ENCODE results near the gene PLXNA1.

The PLXNA1 gene

GRCh38 chr3:126968391-126969390, 14.2 kb upstream of the PLXNA1 start:
- no peak for DNase-seq

GRCh38 chr3:126969586-126969985, 13.3 kb upstream of the PLXNA1 start:
- no peak for DNase-seq

- DNase-seq = no peak
These were observed 12.8 kb upstream of the PLXNA1 start for GRCh38 chr3:126970101-126970500.

- DNase-seq = no peak
These were observed 12.0 kb upstream of the PLXNA1 start for GRCh38 chr3:126970921-126971320.

GRCh38 chr3:126971891-126972351, 11.0 kb upstream of the PLXNA1 start:
- no peak for DNase-seq

- no peak for DNase-seq
These were observed 10.0 kb upstream of the PLXNA1 start for GRCh38 chr3:126972866-126973265.

GRCh38 chr3:126973814-126974213, 9.1 kb upstream of the PLXNA1 start:
- no peak for DNase-seq

GRCh38 chr3:126974756-126975155, 8.2 kb upstream of the PLXNA1 start:
- DNase-seq = no peak

GRCh38 chr3:126976906-126977305, 6.0 kb upstream of the PLXNA1 start:
- no peak for DNase-seq

GRCh38 chr3:126977821-126978220, 5.1 kb upstream of the PLXNA1 start:
- DNase-seq = no peak

GRCh38 chr3:126978291-126978690, 4.6 kb upstream of the PLXNA1 start:
- DNase-seq = no peak

- no peak for DNase-seq
These were observed 3.8 kb upstream of the PLXNA1 start for GRCh38 chr3:126979046-126979628.

GRCh38 chr3:126980266-126980811, 2.6 kb upstream of the PLXNA1 start:
- no peak for DNase-seq

GRCh38 chr3:126982126-126982470, 817 bp upstream of the PLXNA1 start:
- peak; percentile 72 for DNase-seq

- peak; percentile 17 for DNase-seq
These were observed 349 bp downstream of the PLXNA1 start for GRCh38 chr3:126983276-126983652.

GRCh38 chr3:126983653-126984390, 907 bp downstream of the PLXNA1 start:
- DNase-seq = peak; percentile 41

GRCh38 chr3:126984391-126985131, 1.6 kb downstream of the PLXNA1 start:
- no peak for DNase-seq

GRCh38 chr3:126985132-126985985, 2.4 kb downstream of the PLXNA1 start:
- DNase-seq = no peak

GRCh38 chr3:126986001-126986400, 3.1 kb downstream of the PLXNA1 start:
- no peak for DNase-seq

- no peak for DNase-seq
These were observed 4.2 kb downstream of the PLXNA1 start for GRCh38 chr3:126987129-126987528.

- no peak for DNase-seq
These were observed 4.7 kb downstream of the PLXNA1 start for GRCh38 chr3:126987596-126987995.

Measured in CD4-positive, alpha-beta T cell treated with Interleukin-21 for 1 hour (primary cell).